ENCODE data around the gene MYO6. TPM values are rescaled to one million over a fixed set of nuclear protein-coding genes. Genes with fewer than 3 reads are reported as not detected.

MYO6 gene
- polyA plus RNA-seq, 1 experiment, result 13.7 TPM

DNA sequence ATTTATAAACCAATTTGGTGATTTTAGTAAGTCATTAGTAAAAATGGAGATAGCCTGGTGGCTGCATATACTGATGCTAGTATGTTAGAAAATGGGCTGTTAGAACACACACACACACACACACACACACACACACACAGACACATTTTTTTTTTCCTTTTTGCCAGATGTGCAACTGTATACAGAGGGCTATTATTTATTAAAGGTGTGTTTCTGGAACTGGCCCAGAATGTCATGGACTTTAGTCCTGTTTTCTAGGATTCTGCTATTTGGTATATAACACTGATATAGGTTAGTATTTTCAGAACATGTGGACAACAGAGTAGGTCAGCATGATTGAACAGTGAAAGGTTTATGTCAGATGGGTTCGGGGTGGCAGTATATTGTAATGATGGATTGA, 12.4 kb downstream of the MYO6 start:
- Histone ChIP-seq H3K27ac (ENCODE audit: low read depth, low read length) (no peak overlapping the region), H3K4me3 (ENCODE audit: low read depth, low read length) (no peak overlapping the region), H3K9me3 (ENCODE audit: control insufficient read depth, insufficient read depth, low read length) (peaks cover 2% of the 10 kb centered on the region; the same call in 1 of the 2 replicates), H3K27me3 (ENCODE audit: control insufficient read depth, insufficient read depth, low read length) (no peaks in the 10 kb centered on the region)
- ChIA-PET CTCF (no interaction called here), POLR2A (no interaction called here)
- no peak for DNase-seq (ENCODE audit: low read depth, low spot score)
- TF ChIP-seq, protein P1, sequence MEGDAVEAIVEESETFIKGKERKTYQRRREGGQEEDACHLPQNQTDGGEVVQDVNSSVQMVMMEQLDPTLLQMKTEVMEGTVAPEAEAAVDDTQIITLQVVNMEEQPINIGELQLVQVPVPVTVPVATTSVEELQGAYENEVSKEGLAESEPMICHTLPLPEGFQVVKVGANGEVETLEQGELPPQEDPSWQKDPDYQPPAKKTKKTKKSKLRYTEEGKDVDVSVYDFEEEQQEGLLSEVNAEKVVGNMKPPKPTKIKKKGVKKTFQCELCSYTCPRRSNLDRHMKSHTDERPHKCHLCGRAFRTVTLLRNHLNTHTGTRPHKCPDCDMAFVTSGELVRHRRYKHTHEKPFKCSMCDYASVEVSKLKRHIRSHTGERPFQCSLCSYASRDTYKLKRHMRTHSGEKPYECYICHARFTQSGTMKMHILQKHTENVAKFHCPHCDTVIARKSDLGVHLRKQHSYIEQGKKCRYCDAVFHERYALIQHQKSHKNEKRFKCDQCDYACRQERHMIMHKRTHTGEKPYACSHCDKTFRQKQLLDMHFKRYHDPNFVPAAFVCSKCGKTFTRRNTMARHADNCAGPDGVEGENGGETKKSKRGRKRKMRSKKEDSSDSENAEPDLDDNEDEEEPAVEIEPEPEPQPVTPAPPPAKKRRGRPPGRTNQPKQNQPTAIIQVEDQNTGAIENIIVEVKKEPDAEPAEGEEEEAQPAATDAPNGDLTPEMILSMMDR (IDR thresholded peaks at IDR 0.05; ENCODE audit: low read depth, low read length), result no peak

DNA sequence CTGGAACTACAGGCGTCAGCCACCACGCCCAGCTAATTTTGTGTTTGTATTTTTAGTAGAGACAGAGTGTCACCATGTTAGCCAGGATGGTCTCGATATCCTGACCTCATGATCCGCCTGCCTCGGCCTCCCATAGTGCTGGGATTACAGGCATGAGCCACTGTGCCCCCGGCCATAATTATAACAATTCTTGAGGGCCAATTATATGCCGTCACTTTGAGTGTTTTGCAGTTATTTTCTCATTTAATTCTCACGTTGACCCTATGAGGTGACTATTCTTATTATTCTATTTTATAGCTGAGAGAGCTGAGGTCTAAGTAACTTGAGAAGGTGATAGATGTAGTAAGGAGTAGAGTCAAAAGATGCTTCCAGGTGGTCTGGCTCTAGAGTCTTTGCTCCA, 13.0 kb downstream of the MYO6 start:
- no peaks in the 10 kb centered on the region for H3K27me3 ChIP-seq (ENCODE audit: control insufficient read depth, insufficient read depth, low read length)
- CTCF ChIA-PET, result no interaction called here

DNA sequence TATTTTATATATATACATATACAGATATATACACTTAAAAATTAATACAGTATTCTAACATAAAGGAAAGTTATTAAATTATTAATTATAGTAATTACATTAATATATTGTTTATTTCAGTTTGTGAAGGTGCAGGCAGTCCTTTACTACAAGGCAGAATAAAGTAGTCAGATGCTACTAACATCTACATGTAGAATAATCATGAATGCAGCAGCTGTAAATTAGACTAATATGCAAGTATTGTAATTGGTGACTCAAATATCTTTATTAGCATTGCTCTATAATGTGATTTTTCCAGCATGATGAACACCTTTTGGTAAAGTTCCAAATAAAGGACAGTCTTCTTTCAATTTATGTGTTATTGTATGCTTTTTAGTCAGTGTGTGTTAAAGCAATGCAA, 17.3 kb downstream of the MYO6 start:
- POLR2A ChIA-PET, result no interaction called here
- no peak overlapping the region for H3K27ac ChIP-seq (ENCODE audit: low read depth, low read length)
- no peak for DNase-seq (ENCODE audit: low read depth, low spot score)
- TF ChIP-seq, protein P1 (IDR thresholded peaks at IDR 0.05; ENCODE audit: low read depth, low read length), result no peak
- H3K27me3 ChIP-seq (ENCODE audit: control insufficient read depth, insufficient read depth, low read length), result no peaks in the 10 kb centered on the region
- H3K9me3 ChIP-seq (ENCODE audit: control insufficient read depth, insufficient read depth, low read length), result no peaks in the 10 kb centered on the region
- CTCF ChIA-PET, result no interaction called here
- no peak overlapping the region for H3K4me3 ChIP-seq (ENCODE audit: low read depth, low read length)

More for the DNA sequence above, 13.0 kb downstream of the MYO6 start:
- Histone ChIP-seq H3K4me3 (ENCODE audit: low read depth, low read length) (no peak overlapping the region), H3K27ac (ENCODE audit: low read depth, low read length) (no peak overlapping the region), H3K9me3 (ENCODE audit: control insufficient read depth, insufficient read depth, low read length) (peaks cover 2% of the 10 kb centered on the region; the same call in 1 of the 2 replicates)
- POLR2A ChIA-PET, result no interaction called here
- DNase-seq (ENCODE audit: low read depth, low spot score), result no peak
- TF ChIP-seq, protein P1 (IDR thresholded peaks at IDR 0.05; ENCODE audit: low read depth, low read length), result no peak

DNA sequence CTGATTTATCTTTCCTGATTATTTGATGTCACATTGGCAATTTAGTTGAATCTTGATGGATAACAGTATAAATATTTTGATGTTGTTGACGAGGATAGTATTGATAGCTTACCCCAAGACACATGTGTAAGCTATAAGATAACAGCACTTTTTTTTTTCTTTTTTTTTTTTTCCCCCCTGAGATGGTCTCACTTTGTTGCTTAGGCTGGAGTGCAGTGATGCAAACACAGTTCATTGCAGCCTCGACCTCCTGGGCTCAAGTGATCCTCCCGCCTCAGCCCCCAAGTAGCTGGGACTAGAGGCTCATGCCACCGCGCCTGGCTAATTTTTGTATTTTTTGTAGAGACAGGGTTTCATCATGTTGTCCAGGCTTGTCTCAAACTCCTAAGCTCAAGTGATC, 21.8 kb downstream of the MYO6 start:
- Histone ChIP-seq H3K4me3 (ENCODE audit: low read depth, low read length) (no peak overlapping the region), H3K27ac (ENCODE audit: low read depth, low read length) (no peak overlapping the region), H3K9me3 (ENCODE audit: control insufficient read depth, insufficient read depth, low read length) (no peaks in the 10 kb centered on the region), H3K27me3 (ENCODE audit: control insufficient read depth, insufficient read depth, low read length) (no peaks in the 10 kb centered on the region)
- CTCF ChIA-PET, result interaction anchor here (0.7 kb wide), 1 partner anchor 1025 kb away, joined by 5 read pairs; no protein-coding TSS in a partner anchor
- POLR2A ChIA-PET, result no interaction called here
- TF ChIP-seq, protein P1 (IDR thresholded peaks at IDR 0.05; ENCODE audit: low read depth, low read length), result no peak
- no peak for DNase-seq (ENCODE audit: low read depth, low spot score)

DNA sequence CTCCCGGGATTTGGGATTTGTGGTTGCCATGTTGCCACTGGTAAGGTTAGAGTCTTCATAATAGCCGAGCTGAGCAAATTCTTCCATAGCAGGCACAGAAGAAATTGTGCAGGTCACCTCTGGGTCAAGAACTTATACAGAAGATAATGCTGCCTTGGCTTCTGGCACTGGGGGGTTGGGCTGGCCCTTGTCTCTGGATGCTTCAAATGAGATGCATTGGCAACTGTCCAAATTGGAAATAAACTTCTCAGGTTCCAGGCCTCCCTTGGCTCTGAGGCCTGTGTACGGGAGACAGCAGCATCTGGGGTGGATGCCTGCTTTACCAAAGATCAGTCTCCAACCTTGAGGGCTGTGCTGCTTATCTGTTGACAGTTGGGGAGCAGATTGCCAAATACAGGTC, 26.2 kb downstream of the MYO6 start:
- no peaks in the 10 kb centered on the region for H3K27me3 ChIP-seq (ENCODE audit: control insufficient read depth, insufficient read depth, low read length)
- TF ChIP-seq, protein P1 (IDR thresholded peaks at IDR 0.05; ENCODE audit: low read depth, low read length), result no peak
- DNase-seq (ENCODE audit: low read depth, low spot score), result no peak
- no peaks in the 10 kb centered on the region for H3K9me3 ChIP-seq (ENCODE audit: control insufficient read depth, insufficient read depth, low read length)
- no peak overlapping the region for H3K4me3 ChIP-seq (ENCODE audit: low read depth, low read length)
- POLR2A ChIA-PET, result no interaction called here
- H3K27ac ChIP-seq (ENCODE audit: low read depth, low read length), result no peak overlapping the region
- CTCF ChIA-PET, result no interaction called here
